ENCODE results near the gene GEMIN7. TPM values are rescaled to one million over a fixed set of nuclear protein-coding genes. Genes with fewer than 3 reads are reported as not detected.

GEMIN7 gene
- 20.9 and 25.2 TPM in 2 replicates for total RNA-seq

GRCh38 chr19:45079063-45079910 lies at the start of gene GEMIN7:
GEMIN7 (plus strand) TSS chr19:45079260; CDS start chr19:45090115, 10,855 bp downstream.

GRCh38 chr19:45038931-45039893 lies 39.8 kb upstream of the GEMIN7 start, which contains the start of gene CLASRP:
CLASRP (plus strand) TSS chr19:45039045; CDS start chr19:45040213, 1,168 bp downstream.

GRCh38 chr19:45076029-45076850 lies 2.8 kb upstream of the GEMIN7 start, which contains the start of gene ZNF296:
ZNF296 (minus strand) TSS chr19:45076478; CDS start chr19:45076373, 105 bp downstream.

GRCh38 chr19:45092747-45093678 lies 14.0 kb downstream of the GEMIN7 start, which contains the start of gene PPP1R37:
PPP1R37 (plus strand) TSS chr19:45093179; CDS start chr19:45093326, 147 bp downstream.

Other genes starting within 250 kb of the GEMIN7 start
- 95.6 and 115 TPM in 2 replicates for gene NECTIN2, start 233.0 kb upstream of the GEMIN7 start, total RNA-seq
- gene TOMM40, start 188.0 kb upstream of the GEMIN7 start, total RNA-seq: 43.4 and 64.6 TPM in 2 replicates
- gene APOE, start 173.5 kb upstream of the GEMIN7 start, total RNA-seq: 2.3 and 8.9 TPM in 2 replicates
- 0.59 TPM in 1 of 2 replicates, not detected in the other for gene APOC1, start 164.7 kb upstream of the GEMIN7 start, total RNA-seq
- gene APOC4, start 137.0 kb upstream of the GEMIN7 start, total RNA-seq: not detected in 2 replicates
- gene APOC2, start 133.2 kb upstream of the GEMIN7 start, total RNA-seq: not detected in 2 replicates
- gene CLPTM1, start 123.9 kb upstream of the GEMIN7 start, total RNA-seq: 51.7 and 56.2 TPM in 2 replicates
- 11.0 and 19.2 TPM in 2 replicates for gene RELB, start 77.8 kb upstream of the GEMIN7 start, total RNA-seq
- 16.9 and 19.1 TPM in 2 replicates for gene CLASRP, start 40.2 kb upstream of the GEMIN7 start, total RNA-seq
- gene ZNF296, start 2.8 kb upstream of the GEMIN7 start, total RNA-seq: 0.32 TPM in 1 of 2 replicates, not detected in the other
- 25.8 and 26.7 TPM in 2 replicates for gene PPP1R37, start 13.9 kb downstream of the GEMIN7 start, total RNA-seq
- under 0.01 and 0.51 TPM in 2 replicates for gene NKPD1, start 81.7 kb downstream of the GEMIN7 start, total RNA-seq
- gene TRAPPC6A, start 99.0 kb downstream of the GEMIN7 start, total RNA-seq: 2.8 and 5.0 TPM in 2 replicates
- 5.5 and 7.4 TPM in 2 replicates for gene BLOC1S3, start 99.5 kb downstream of the GEMIN7 start, total RNA-seq
- 0.05 TPM in 1 of 2 replicates, not detected in the other for gene EXOC3L2, start 166.1 kb downstream of the GEMIN7 start, total RNA-seq
- gene MARK4, start 172.0 kb downstream of the GEMIN7 start, total RNA-seq: 16.3 and 19.9 TPM in 2 replicates
- gene CKM, start 243.6 kb downstream of the GEMIN7 start, total RNA-seq: not detected in 2 replicates

Data from smooth muscle cell of the umbilical artery (primary cell).